Measurements from ENCODE around the gene SLC6A12.

Gene SLC6A12

GRCh38 chr12:212715-213526 is 1.0 kb downstream of the SLC6A12 start:
- DNase-seq = no peak

DNA sequence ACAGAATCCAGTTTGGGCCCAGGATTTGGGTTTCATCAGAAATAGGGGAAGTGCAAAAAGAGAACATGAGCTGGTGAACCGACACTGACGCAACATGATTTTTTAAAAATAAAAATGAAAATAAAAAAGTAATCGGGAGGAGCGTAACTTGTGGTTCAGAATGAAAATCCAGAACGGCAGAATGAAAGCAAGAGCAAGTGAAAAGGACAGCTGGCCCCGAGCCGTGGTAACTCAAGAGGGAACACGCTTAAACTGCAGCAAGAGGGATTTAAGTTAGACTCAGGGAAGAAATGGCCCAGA is 1.6 kb downstream of the SLC6A12 start:
- DNase-seq = no peak

DNA sequence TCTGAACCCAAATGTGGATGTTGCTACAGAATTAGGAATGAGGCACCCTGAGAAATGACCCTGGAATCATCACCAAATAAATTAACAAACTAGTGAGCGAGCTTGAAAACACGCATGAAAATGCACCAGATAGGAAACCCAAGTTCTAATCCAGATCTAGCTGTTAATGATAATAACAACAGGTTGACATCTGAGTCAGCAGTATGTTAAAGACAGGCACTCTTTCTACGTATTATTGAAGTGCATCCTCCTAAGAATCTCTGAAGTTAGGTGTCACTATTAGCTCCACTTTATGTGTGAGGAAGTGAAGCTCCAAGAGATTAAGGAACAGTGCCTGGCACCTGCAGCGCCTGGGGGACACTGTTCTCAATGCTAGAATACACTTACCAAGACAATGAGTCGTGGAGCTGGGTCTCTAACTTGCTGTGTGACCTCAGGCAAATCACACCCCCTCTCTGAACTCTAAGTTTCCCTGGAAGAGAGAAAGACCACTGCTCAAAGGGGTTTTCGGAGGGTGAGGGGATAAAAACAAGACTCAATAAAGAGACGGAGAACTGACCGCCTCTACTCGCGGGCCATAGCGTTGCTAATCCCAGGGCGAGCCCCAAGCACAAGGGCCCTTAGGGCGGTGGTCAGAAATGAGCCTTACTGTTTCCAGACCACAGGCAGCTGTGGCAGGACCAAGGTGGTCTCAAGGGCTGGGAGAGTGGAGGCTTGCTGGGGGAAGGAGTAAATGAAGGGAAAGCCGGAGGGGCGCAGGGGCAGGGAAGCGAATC is 2.1 kb downstream of the SLC6A12 start:
- DNase-seq = no peak

- no peak for DNase-seq
Observed at GRCh38 chr12:211142-211465, 2.9 kb downstream of the SLC6A12 start.

GRCh38 chr12:210277-211141 is 3.4 kb downstream of the SLC6A12 start:
- no peak for DNase-seq

- no peak for DNase-seq
Observed at GRCh38 chr12:209851-210250, 4.1 kb downstream of the SLC6A12 start.

- no peak for DNase-seq
Observed at GRCh38 chr12:209246-209645, 4.7 kb downstream of the SLC6A12 start.

GRCh38 chr12:208813-209212 is 5.1 kb downstream of the SLC6A12 start:
- DNase-seq = no peak

DNA sequence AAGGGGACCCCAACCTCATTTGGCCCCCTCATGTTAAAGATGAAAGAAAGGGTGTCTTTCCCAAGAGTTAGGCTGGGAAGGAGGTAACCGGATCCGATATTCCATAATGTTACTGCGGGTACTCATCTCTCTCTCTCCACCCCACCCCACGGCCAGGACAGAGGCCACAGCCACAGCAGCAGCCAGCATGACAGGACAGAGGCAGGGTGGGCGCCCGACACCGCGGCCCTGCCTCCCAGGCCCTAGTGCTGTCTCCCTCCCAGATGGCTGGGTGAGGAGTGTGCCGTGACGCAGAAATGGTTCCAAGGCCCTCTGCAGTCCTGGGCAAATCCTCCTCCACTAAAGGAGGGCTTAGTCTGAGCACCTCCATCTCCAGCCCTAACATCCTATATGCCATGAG is 6.2 kb downstream of the SLC6A12 start:
- DNase-seq = no peak

GRCh38 chr12:206746-207440 is 7.1 kb downstream of the SLC6A12 start:
- no peak for DNase-seq

DNA sequence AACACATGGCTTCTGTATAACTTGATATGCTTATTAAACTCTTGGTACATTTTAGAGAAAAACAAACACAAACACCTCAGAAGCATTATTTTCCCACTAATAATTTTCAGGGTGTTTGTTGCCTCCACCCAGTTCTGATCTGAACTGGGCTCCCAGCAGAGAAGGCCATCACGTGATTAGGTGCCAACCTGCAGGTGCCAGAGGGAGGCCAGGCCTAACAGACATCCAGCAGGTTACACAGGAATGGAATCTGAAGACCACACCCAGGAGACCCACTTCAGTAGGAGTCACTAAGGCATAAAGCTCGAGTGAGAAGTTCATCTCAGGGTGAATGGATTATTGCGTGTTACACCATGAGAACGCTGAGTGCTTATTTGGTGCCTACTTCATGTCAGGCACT is 8.9 kb downstream of the SLC6A12 start:
- DNase-seq = no peak

GRCh38 chr12:204261-204678 is 9.7 kb downstream of the SLC6A12 start:
- DNase-seq = no peak

DNA sequence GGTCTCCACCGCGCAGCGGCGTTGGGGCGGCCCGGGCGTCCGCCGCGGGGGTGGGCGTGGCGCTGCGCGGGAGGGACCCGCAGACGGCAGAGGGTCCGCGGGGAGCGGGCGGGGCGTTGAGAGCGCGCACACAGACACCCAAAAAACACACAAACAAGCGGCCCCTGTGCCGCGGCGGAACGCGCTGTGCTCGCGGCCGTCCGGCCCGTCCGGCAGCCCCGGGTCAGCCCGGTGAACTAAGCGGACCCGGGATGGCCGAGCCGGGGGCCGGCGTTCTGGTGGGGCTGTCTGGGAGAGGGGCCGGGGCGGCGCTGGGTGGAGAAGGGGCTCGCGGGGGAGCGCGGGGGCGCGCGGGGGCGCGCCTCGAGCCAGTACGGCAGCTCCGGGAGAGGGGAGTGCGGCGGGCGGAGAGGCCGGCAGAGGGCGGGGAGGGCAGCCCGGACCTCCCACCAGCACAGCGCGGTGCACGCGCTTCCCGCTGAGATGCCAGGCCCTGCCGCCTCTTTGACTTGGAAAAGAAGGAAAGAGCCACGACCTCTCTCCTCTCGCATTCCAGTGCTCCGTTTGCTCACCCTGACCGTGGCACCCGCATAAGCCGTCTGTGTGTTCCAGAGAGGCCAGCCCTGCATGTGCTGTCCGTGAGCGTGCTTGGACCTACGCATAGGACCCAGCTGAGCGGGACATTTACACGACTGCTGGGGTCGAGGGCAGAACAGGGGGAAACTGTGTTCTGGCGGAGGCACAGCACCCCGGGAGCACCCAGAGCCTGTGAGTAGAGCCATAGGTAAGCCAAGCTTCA is 10.3 kb downstream of the SLC6A12 start:
- DNase-seq = no peak

GRCh38 chr12:203074-203461 is 10.9 kb downstream of the SLC6A12 start:
- DNase-seq = no peak

- no peak for DNase-seq
Observed at GRCh38 chr12:202081-202731, 11.8 kb downstream of the SLC6A12 start.

GRCh38 chr12:201361-201760 is 12.6 kb downstream of the SLC6A12 start:
- DNase-seq = no peak

- DNase-seq = no peak
Observed at GRCh38 chr12:198705-199104, 15.3 kb downstream of the SLC6A12 start.

DNA sequence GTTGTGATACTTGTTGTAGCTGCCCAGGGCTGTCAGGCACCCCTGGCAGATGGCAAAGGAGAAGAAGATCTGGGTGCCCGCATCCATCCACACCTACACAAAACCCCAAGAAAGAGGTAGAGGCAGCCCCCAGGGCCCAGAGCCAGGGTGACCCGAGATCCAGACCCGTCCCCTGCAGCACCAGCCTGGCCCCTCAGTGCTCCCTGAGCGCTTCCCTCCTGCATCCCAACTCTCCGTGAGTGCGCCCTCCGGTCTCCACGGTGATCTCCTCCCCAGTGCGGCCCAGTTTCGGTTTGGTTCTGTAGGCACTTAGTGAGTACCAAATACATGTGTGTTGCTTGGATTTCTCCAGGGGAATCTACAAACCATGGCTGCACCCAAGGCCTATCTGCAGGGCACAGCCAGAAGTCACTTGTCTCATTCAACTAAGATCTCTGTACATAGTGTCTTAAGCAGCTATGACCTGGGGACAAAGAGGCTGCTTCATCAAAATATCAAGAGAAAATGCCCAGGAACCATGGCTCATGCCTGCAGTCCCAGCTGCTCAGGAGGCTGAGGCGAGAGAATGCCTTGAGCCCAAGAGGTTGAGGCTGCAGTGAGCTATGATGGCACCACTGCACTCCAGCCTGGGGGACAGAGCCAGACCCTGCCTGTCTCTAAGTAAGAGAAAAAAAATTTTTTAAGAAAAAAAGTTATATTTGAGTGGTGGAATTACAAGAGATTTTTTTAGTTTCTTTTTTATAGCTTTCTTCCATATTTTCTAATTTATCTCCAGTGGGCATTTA is 15.9 kb downstream of the SLC6A12 start:
- DNase-seq = no peak

- no peak for DNase-seq
Observed at GRCh38 chr12:197347-197746, 16.6 kb downstream of the SLC6A12 start.

DNA sequence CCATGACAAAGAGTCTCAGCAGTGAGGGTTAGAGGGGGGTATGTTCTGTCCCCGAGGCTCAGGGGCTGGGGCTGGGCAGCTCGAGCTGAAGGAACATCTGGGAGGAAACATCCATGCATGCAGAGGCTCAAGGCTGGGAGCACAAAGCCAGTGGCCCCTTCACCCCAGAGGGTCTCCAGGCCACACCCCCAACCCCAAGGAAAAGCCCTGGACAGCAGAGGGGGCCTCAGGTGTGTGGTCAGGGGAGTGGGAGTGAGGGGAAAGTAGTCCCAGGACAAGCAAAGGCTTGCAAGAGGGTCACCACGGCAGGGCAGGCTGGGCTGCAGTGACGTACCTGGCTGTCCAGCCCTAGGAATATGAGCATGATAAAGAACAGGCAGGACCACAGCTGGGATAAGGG is 17.5 kb downstream of the SLC6A12 start:
- DNase-seq = no peak

GRCh38 chr12:195951-196350 is 18.0 kb downstream of the SLC6A12 start:
- no peak for DNase-seq
